Spleen (tissue), 11 donors: ENCODE results near the gene PADI4. TPM values are rescaled to one million over a fixed set of nuclear protein-coding genes. Genes with fewer than 3 reads are reported as not detected.

ENCODE experiments used
- DNase-seq: peaks from one replicate; pipeline ENCODE4 v3.0.0-alpha.2; 2020
- H3K27ac ChIP-seq, 8 donors: fragments of 200-600 bp; sonication (generic) in 7 of 8; 1 replicate in 4 of 8; 2 replicates in 4 of 8; pipeline versions ENCODE4 v1.5.0 to v1.8.0; 2016 to 2021; ENCODE audit warnings: inconsistent platforms in 4 of 8, mild to moderate bottlenecking in 4 of 8, moderate library complexity in 1 of 8
- H3K27me3 ChIP-seq, 7 donors: fragments of 200-600 bp; sonication (generic) in 6 of 7; replicated peaks in 1 of 7; 1 replicate in 4 of 7; 2 replicates in 3 of 7; pipeline versions ENCODE4 v1.5.0 to v1.8.0; 2016 to 2021; ENCODE audit warnings: inconsistent platforms in 3 of 7, mild to moderate bottlenecking in 1 of 7
- H3K36me3 ChIP-seq, 6 donors: fragments of 200-600 bp; sonication (generic) in 5 of 6; 1 replicate in 4 of 6; 2 replicates in 2 of 6; pipeline versions ENCODE4 v1.5.0 to v1.8.0; 2016 to 2021; ENCODE audit warnings: inconsistent platforms in 2 of 6
- H3K4me1 ChIP-seq, 6 donors: fragments of 200-600 bp; sonication (generic) in 5 of 6; 1 replicate in 3 of 6; 2 replicates in 3 of 6; pipeline versions ENCODE4 v1.5.0 to v1.8.0; 2016 to 2021; ENCODE audit warnings: inconsistent platforms in 3 of 6
- H3K4me3 ChIP-seq, 8 donors: fragments of 200-600 bp; sonication (generic) in 7 of 8; 1 replicate in 4 of 8; 2 replicates in 4 of 8; pipeline versions ENCODE4 v1.5.0 to v1.8.0; 2016 to 2021; ENCODE audit warnings: inconsistent platforms in 4 of 8, mild to moderate bottlenecking in 4 of 8, moderate library complexity in 2 of 8
- H3K9me3 ChIP-seq, 8 donors: fragments of 200-600 bp; sonication (generic) in 7 of 8; 1 replicate in 4 of 8; 2 replicates in 4 of 8; pipeline versions ENCODE4 v1.5.0 to v1.8.0; 2016 to 2021; ENCODE audit warnings: inconsistent platforms in 4 of 8
- CTCF ChIP-seq, 11 experiments: fragments of 200-600 bp in 7 of 11; fragments of 450-650 bp in 4 of 11; sonication (generic) in 4 of 11; IDR thresholded peaks in 8 of 11; conservative IDR thresholded peaks in 3 of 11; 1 replicate in 7 of 11; 2 replicates in 4 of 11; pipeline versions ENCODE4 v1.4.0 to v1.8.0; 2016 to 2021; ENCODE audit warnings: antibody characterized with exemption in 11 of 11, inconsistent platforms in 4 of 11, mild to moderate bottlenecking in 1 of 11
- POLR2A ChIP-seq, 3 donors: fragments of 450-650 bp; IDR thresholded peaks; one replicate each; pipeline ENCODE4 v1.5.1; 2017; ENCODE audit warnings: antibody characterized with exemption in 3 of 3, mild to moderate bottlenecking in 1 of 3
- POLR2AphosphoS5 ChIP-seq, 3 donors: sonication (generic); formaldehyde crosslinking; IDR thresholded peaks; one replicate each; pipeline ENCODE4 v1.5.1; 2017; ENCODE audit warnings: antibody characterized with exemption in 3 of 3
- WGBS, 5 donors: extraction: QIAGEN DNeasy Blood & Tissue Kit in 3 of 5; methylation state at CpG; one replicate each; pipeline versions ENCODE4 v1.1.5 to v1.1.7; 2013 to 2018; 5-methylcytosine and 5-hydroxymethylcytosine counted together
- intact Hi-C: fragments of 100-400 bp; cut with DNase I; formaldehyde crosslinking; loops from one replicate; pipeline ENCODE4 v1.15.0; 2023; ENCODE audit warnings: low total_unique reads
- polyA plus RNA-seq, 3 donors: library from polyadenylated mRNA; stranded (reverse); fragments of 200-250 nt; gene quantifications; one replicate each; pipeline ENCODE4 v1.2.1, GENCODE V29; 2013
- total RNA-seq, 7 donors: library from RNA; depleted of rRNA in 3 of 7; stranded (reverse); fragments of >200 nt in 3 of 7; fragmentation: NEBNext Ultra II Directional in 4 of 7; extraction: Animal tissue kit (Norgen Biotek cat#: 25700) in 4 of 7; gene quantifications; one replicate each; pipeline versions ENCODE4 v1.1.0 to v1.2.1, GENCODE V29; 2016 to 2021
- donor health status: healthy with polysubstance abuse.
- donor health status: DM: no; HTN: no; CAD: no; lungs with moderate emphysema.
- donor health status: DM: no; HTN: no; CAD: no.
- donor health status: Bipolar disorder and iron deficiency.
- donor health status: healthy.
- donor health status: DM: no; HTN: no; CAD: no.
- donor health status: DM: yes; HTN: yes; CAD: no.

PADI4 gene
- total and polyA plus RNA-seq, 10 donors, result 5.1 to 122 (median 19.8) TPM

- DNase-seq, result no peak
- no peak for TF ChIP-seq POLR2AphosphoS5 (IDR thresholded peaks at IDR 0.05)
- no peak for TF ChIP-seq POLR2A (IDR thresholded peaks at IDR 0.05)
- TF ChIP-seq CTCF (IDR thresholded peaks at IDR 0.05 in 8 of 11, conservative IDR thresholded peaks at IDR 0.05 in 3 of 11), result no peak
- intact Hi-C loops, result no loop called here
- Histone ChIP-seq H3K4me3 (no peak overlapping the region), H3K27ac (no peak overlapping the region), H3K4me1 (no peaks in the 10 kb centered on the region), H3K36me3 (peaks cover 0 to 87% (median 0%) of the 10 kb centered on the region in 6 donors), H3K9me3 (peaks cover 0 to 9% (median 4%) of the 10 kb centered on the region in 8 donors), H3K27me3 (peaks cover 0 to 59% (median 0%) of the 10 kb centered on the region in 7 donors)
- 75 to 91% (median 87%) methylated on average over 7 to 9 of the region's 9 CpGs for whole genome bisulfite sequencing, 5 donors
Measured at GRCh38 chr1:17346046-17346789, 38.2 kb downstream of the PADI4 start.

GRCh38 chr1:17347769-17348592 lies 40.0 kb downstream of the PADI4 start:
- Histone ChIP-seq H3K27me3 (peaks cover 0 to 41% (median 0%) of the 10 kb centered on the region in 7 donors), H3K4me3 (no peak overlapping the region), H3K27ac (no peak overlapping the region), H3K4me1 (no peaks in the 10 kb centered on the region), H3K9me3 (peaks cover 0 to 9% (median 4%) of the 10 kb centered on the region in 8 donors), H3K36me3 (peaks cover 0 to 86% (median 0%) of the 10 kb centered on the region in 6 donors)
- intact Hi-C loops, result no loop called here
- no peak for DNase-seq
- TF ChIP-seq POLR2AphosphoS5 (IDR thresholded peaks at IDR 0.05) (no peak), CTCF (IDR thresholded peaks at IDR 0.05 in 8 of 11, conservative IDR thresholded peaks at IDR 0.05 in 3 of 11) (no peak), POLR2A (IDR thresholded peaks at IDR 0.05) (no peak)
- WGBS, 5 donors, result 69 to 84% (median 76%) methylated on average over 18 to 19 of the region's 19 CpGs

- H3K36me3 ChIP-seq, result peaks cover 0 to 86% (median 0%) of the 10 kb centered on the region in 6 donors
- intact Hi-C loops, result no loop called here
- no peak for DNase-seq
- TF ChIP-seq CTCF (IDR thresholded peaks at IDR 0.05 in 8 of 11, conservative IDR thresholded peaks at IDR 0.05 in 3 of 11) (no peak), POLR2A (IDR thresholded peaks at IDR 0.05) (no peak), POLR2AphosphoS5 (IDR thresholded peaks at IDR 0.05) (no peak)
- no peaks in the 10 kb centered on the region for H3K4me1 ChIP-seq
- no peak overlapping the region for H3K4me3 ChIP-seq
- 57 to 76% (median 69%) methylated on average over 12 to 14 of the region's 14 CpGs for WGBS, 5 donors
- H3K27me3 ChIP-seq, result peaks cover 0 to 38% (median 0%) of the 10 kb centered on the region in 7 donors
- no peak overlapping the region for H3K27ac ChIP-seq
- peaks cover 0 to 9% (median 4%) of the 10 kb centered on the region in 8 donors for H3K9me3 ChIP-seq
Measured at GRCh38 chr1:17348593-17349234, 40.7 kb downstream of the PADI4 start.
